Erythroblast (primary cell): ENCODE data around the gene MSX1.

Experiments used
- DNase-seq, 2 experiments: peaks; one replicate each; lab custom pipeline; 2025; lab: John Stamatoyannopoulos, UW
- GATA1 ChIP-seq: IDR thresholded peaks from 2 replicates; pipeline ENCODE4 v1.6.1; 2011; ENCODE audit warnings: low read depth, mild to moderate bottlenecking, control low read depth, low read length, moderate library complexity
- POLR2A ChIP-seq: IDR thresholded peaks from 2 replicates; pipeline ENCODE4 v1.6.1; 2011; ENCODE audit warnings: mild to moderate bottlenecking, low read length

MSX1 gene

GRCh38 chr4:4831825-4832224 lies 27.6 kb upstream of the MSX1 start:
- TF ChIP-seq GATA1, result no peak
- no peak for DNase-seq

GRCh38 chr4:4836044-4836443 lies 23.4 kb upstream of the MSX1 start:
- TF ChIP-seq POLR2A (no peak), GATA1 (no peak)
- no peak for DNase-seq

- no peak for TF ChIP-seq GATA1
- no peak for TF ChIP-seq POLR2A
- DNase-seq, result no peak
These were observed 22.1 kb upstream of the MSX1 start for GRCh38 chr4:4837316-4837715.

GRCh38 chr4:4838051-4838935 lies 21.2 kb upstream of the MSX1 start:
- TF ChIP-seq GATA1 (no peak), POLR2A (no peak)
- DNase-seq, result no peak

- TF ChIP-seq POLR2A (no peak), GATA1 (no peak)
- no peak for DNase-seq
These were observed 20.3 kb upstream of the MSX1 start for GRCh38 chr4:4838936-4839810.

DNA sequence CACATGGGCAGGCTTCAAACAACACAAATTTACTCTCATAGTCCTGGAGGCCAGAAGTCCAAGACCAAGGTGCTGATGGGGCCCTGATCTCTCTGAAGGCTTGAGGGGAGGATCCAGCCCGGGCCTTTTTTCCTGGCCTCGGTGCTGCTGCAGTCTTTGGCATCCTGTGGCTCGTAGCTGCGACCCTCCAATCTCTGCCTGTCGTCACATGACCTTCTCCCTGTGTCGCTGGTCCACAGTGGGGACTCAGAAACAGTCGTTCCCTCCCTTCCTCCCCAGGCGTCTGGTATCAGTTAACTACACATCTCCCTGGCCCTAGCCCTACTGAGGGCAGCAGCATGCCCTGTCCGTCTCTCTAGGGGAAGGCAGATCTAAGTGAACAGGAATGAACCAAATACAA lies 19.1 kb upstream of the MSX1 start:
- TF ChIP-seq GATA1 (no peak), POLR2A (no peak)
- no peak for DNase-seq

- TF ChIP-seq GATA1, result no peak
- no peak for TF ChIP-seq POLR2A
- no peak for DNase-seq
These were observed 18.3 kb upstream of the MSX1 start for GRCh38 chr4:4841156-4841555.

- TF ChIP-seq GATA1 (no peak), POLR2A (no peak)
- no peak for DNase-seq
These were observed 16.7 kb upstream of the MSX1 start for GRCh38 chr4:4842476-4843441.

DNA sequence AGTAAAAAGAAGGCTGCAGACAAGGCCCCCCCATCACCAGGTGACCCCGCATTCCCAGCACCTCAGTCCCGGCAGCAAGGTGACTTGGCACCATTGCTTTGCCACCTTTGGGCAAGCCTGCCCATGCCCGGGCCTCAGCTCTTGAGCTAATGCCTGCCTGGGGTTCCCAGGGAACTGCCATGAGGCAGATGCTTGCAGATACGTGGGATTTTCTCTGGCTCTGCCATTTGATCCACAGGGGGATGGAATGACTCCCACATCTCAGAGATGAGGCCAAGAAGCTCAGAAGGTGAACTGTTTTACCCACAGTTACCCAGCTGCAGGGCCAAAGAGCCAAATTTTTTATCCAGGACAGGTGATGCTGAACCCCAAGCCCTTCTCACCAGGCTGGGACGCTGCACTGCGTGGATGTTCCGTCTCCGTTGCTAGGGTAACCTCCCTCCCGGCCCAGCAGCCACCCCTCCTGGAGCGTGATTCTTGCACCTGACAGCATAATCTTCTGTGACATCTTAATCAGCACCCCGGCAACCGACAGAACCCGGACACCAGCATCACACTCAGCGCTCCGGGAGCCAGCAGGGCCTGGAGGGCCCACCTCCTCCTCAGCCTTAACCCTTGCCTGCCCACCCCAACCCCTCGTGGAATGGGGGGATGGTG lies 15.7 kb upstream of the MSX1 start:
- DNase-seq, result no peak
- TF ChIP-seq GATA1 (no peak), POLR2A (no peak)

DNA sequence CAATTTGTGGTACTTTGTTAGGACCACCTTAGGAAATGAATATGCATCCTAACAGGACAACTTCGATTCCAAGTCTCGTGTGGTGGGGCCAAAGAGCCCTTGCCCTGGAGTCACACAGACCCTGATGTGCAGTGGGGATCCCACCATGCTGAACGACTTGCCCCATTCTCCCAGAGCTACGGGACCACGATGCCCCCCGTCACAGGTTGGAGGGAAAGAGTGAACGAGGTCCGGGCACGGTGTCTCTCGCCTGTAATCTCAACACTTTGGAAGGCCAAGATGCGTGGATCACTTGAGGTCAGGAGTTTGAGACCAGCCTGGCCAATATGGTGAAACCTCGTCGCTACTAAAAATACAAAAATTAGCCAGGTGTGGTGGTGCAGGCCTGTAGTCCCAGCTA lies 14.4 kb upstream of the MSX1 start:
- no peak for TF ChIP-seq POLR2A
- no peak for TF ChIP-seq GATA1

GRCh38 chr4:4847011-4847410 lies 12.5 kb upstream of the MSX1 start:
- DNase-seq, result no peak
- TF ChIP-seq GATA1 (no peak), POLR2A (no peak)

More for the DNA sequence above, 14.4 kb upstream of the MSX1 start:
- no peak for DNase-seq

- TF ChIP-seq POLR2A (no peak), GATA1 (no peak)
- DNase-seq, result no peak
These were observed 10.9 kb upstream of the MSX1 start for GRCh38 chr4:4848540-4848939.
